Suprapubic skin (tissue), 4 donors: ENCODE data around the gene AKR1E2.

Experiments
- EP300 ChIP-seq: sonication (generic); formaldehyde crosslinking; IDR thresholded peaks from one replicate; pipeline ENCODE4 v1.6.1; 2017; ENCODE audit warnings: antibody characterized with exemption
- POLR2AphosphoS5 ChIP-seq, 3 donors: sonication (generic); formaldehyde crosslinking; IDR thresholded peaks; one replicate each; pipeline ENCODE4 v1.6.1; 2017; ENCODE audit warnings: antibody characterized with exemption in 3 of 3
- TF ChIP-seq, protein P1 (sequence below), 2 donors: fragments of 200-600 bp in 1 of 2; fragments of 450-650 bp in 1 of 2; sonication (generic) in 1 of 2; IDR thresholded peaks; one replicate each; pipeline ENCODE4 v1.5.1; 2016 to 2019; ENCODE audit warnings: antibody characterized with exemption in 2 of 2, mild to moderate bottlenecking in 1 of 2, moderate library complexity in 1 of 2

- TF ChIP-seq POLR2AphosphoS5 (IDR thresholded peaks at IDR 0.05) (no peak), EP300 (no peak)
- TF ChIP-seq, protein P1, sequence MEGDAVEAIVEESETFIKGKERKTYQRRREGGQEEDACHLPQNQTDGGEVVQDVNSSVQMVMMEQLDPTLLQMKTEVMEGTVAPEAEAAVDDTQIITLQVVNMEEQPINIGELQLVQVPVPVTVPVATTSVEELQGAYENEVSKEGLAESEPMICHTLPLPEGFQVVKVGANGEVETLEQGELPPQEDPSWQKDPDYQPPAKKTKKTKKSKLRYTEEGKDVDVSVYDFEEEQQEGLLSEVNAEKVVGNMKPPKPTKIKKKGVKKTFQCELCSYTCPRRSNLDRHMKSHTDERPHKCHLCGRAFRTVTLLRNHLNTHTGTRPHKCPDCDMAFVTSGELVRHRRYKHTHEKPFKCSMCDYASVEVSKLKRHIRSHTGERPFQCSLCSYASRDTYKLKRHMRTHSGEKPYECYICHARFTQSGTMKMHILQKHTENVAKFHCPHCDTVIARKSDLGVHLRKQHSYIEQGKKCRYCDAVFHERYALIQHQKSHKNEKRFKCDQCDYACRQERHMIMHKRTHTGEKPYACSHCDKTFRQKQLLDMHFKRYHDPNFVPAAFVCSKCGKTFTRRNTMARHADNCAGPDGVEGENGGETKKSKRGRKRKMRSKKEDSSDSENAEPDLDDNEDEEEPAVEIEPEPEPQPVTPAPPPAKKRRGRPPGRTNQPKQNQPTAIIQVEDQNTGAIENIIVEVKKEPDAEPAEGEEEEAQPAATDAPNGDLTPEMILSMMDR (IDR thresholded peaks at IDR 0.05): no peak
These were observed 16.9 kb upstream of the AKR1E2 start for GRCh38 chr10:4809156-4809555.
